Renal cortical epithelial cell (primary cell): ENCODE data around the gene PLSCR4. TPM values are rescaled to one million over a fixed set of nuclear protein-coding genes. Genes with fewer than 3 reads are reported as not detected.
A peak's percentile ranks its signal among the peaks of the same experiment; 100 is the strongest.

Experiments
- DNase-seq: peaks from one replicate; pipeline ENCODE4 v3.0.0-alpha.2; 2011; ENCODE audit warnings: low read depth
- total RNA-seq: library from RNA; depleted of rRNA; stranded (reverse); fragments of >200 nt; gene quantifications from 2 replicates; pipeline ENCODE4 v1.2.3, GENCODE V29; 2014

The PLSCR4 gene
- total RNA-seq, 1 donor from 2014 or later, result 3.2 TPM

DNA sequence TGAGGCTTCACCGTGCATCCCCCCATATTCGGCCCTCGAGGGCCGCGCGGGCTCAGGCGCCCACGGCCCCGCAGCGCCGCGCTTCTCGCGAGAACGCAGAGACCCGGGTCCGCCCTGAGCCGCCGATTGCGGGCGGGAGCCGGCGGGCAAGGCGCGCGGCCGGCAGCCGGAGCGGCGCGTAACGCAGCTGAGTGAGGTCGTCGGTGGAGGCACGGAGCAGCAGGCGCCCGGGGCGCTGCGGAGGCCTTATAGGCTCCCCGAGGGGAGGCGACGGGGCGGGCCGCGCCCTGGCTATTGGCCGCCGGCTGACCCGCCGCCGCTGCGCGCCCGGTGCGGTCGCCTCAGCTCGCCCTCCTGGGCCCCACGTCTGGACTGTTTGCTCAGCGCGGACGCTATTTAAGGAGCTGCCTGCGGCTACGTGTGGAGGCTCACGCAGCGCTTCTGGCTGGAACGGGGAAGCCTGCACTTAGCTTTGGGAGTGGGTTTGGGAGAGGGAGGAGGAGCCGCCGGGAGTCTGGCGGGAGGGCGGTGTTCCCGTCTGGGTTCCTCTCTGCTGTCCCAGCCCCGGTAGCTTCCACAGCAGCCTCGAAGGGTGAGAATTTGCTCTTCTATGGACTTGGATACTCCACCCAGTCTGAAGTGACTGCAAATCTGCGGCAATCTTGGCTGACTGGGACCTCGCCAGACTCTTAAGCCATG lies 89.8 kb downstream of the PLSCR4 start, which contains the start of gene PLOD2:
TSS of gene PLOD2 (minus strand) at position 221 of the 699 bp plus-strand sequence. CDS start at position 26, 195 bp downstream.
- DNase-seq, result peak; percentile 71

DNA sequence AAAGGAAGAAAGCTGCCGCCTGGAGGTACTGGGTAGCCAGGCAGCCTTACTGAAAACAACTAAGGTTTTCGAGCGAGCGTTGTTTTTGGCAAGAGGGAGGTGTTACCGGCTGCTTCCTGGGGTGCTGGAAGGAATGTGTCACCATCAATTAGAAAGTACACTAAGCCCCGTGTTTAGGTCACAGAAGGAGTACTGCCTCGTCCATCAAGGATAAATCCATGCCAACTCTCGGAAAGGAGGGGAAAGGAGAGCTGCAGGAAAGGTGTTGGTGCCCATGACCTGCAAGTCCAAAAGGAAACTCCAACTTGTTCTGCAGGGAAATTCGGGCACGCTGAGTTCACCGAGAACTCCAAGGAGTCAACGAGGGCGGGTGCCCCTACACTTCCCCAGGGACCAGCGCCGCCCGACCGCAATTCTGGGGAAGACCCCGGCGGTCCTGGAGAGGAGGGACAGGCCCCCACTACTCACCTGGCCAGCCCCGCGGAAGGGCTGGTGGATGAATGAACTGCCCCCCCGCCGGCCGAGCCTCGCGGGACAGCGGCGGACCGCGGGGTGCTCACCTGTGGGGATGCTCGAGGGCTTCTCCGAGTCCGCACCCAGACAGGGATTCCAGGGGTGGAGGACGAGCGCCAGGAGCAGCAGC lies 90.5 kb downstream of the PLSCR4 start:
- DNase-seq, result peak; percentile 86

DNA sequence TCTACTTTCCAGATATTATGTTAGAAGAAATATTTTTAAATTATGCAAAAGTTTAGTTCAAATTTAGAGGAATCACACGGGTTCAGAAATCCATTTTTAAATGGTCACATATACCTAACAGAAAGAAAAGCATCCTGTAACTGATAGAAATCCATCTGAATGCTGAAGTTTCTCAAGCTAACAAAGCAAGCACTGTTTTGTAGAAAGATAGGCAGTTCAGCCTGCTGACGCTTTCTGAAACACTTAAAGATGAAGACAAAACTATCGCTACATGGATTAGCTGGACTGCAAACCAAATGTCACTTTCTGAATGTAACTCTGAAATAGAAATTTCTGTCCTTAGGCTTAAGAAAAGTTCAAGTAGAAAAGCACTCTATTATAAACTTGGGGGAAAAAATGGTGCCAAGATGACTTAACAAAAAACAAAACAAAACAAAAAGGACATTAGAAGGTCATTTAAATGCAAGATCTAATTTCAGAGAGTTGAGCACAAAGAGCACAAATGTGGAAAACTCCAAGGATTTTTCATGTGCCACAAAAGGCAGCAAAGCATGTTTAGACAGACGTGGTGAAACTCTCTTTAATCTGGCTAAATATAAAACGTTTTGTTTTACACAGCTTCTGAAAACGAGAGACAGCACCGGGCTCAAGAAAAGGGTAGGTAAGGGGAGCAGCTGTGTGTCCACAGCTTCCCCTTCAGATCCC lies 91.1 kb downstream of the PLSCR4 start:
- no peak for DNase-seq

DNA sequence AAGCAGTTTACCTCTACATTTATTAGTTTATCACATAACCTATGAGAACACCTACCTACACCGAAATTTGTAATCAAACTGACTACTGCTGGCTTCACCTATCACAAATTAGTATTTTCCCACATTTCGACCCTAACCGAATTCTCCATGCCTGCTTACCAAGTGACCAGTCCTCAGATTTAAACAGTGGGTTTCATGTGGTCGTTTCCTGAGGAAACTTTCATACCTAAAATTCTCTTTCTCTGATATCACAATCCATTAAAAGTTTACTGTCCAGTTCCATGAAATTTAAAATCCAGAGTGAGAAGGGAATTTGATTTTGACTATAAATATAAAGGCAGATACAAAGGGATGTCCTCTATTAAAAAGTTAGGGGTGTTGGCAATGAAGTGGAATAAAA lies 91.9 kb downstream of the PLSCR4 start:
- DNase-seq, result no peak

DNA sequence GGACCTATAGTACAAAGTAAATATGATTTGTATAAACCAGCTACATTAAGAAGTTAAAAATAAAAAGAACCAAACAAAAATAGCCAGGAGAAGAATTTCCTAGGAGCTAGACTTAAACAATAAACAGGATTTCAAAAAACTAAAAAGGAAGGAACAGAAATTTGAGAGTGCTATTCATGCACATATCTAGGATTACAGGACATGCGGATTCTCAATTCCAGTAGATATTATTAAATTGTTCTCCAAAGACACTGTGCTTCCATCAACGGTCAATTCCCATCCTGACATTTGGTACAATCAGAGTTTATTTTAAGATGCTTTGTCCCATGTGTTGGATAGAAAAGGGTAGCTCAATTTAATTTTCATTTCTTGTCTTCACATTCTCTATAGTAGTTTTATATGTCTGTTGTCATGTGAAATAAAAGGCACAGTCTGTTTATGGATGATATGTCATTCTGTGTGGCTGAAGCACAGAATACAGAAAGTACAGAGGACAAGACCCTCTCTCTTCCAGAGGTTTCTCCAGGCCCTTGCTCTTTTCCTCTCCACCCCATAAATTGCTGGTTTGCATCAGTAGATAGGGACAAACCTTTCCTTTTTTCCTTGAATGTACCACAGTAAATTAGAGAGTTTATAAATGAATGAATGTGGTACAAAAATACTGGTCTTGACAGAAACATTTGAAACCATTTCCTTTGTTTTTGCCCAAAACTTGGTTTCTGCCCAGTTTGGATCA lies 93.4 kb downstream of the PLSCR4 start:
- DNase-seq, result no peak

DNA sequence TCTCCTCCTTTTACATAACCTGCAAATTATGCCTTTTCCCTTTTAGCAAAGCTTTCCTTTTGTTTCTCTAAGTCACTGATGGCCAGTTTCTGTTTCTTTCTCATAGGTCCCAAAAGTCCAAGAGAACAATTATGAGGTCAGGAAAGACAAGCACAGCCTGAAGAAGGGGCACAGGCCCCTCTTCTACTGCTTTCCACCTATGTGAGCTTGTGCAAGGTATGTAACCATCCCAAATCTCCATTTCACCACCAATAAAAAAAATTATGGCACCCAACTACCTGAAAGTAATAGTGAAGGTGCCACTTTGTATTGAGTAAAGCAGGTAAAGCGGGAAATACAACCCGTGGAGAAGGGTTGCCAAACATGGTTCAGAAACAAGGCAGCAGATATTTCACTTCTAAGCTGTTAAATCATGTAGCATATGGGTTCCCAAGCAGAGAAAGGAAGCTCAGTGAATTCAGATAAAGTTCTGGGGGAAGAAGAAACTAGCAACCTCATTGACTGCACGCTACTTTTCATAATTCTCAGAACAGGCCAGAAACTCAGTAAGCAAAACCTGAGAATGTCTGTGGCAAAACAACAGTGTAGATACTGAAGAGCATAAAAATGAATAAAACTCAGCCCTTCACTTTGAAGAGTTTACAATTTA lies 94.1 kb downstream of the PLSCR4 start:
- DNase-seq, result no peak

DNA sequence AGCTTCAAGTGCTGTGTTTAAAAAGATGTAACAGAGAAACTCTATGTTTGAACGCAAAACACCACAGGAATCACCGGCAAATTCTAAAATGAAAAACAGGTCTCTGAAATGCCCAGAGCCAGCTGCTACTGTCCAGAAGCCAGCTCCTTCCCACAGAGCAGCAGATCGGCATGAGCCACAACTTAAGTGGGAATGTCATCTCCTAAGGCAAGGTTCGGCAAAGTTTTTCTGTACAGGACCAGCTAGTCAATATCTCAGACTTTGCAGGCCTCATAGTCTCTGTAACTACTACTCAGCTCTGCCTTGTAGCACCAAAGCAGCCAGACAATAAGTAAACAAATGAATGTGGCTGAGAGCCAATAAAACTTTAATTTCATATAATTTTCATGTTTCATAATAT lies 94.8 kb downstream of the PLSCR4 start:
- no peak for DNase-seq

DNA sequence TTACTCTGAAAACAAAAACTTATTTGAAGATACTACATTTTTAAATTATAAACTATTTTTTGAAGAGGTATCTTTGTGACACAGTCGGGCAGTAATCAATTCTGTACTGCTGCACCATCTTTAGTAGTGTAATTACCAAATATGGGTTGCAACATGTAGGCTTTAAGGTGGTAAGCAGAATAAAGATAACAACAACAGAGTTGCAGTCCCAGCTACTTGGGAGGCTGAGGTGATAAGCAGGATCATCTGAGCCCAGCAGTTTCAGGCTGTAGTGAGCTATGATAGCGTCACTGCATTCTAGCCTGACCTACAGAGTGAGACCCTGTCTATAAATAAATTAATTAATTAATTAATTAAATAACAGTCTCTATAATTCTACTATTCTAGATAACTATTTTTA lies 95.9 kb downstream of the PLSCR4 start:
- DNase-seq, result no peak

DNA sequence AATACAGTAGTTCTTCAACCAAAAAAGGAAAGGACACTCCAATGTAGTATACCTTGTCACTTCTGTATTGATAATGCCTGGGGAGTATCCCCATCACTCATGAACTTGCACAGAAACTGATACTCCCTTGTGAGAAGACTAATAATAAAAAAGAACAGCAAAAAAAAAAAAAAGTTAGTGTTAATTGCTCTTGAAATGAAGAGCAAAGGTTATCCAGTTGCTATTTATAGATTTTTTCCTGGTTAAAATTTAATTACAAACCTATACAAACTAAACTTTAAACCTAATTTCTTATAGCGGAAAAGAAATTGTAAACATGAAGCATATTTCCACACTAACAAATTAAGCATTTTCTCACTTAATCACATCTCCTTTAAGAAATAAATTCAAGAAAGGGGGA lies 96.6 kb downstream of the PLSCR4 start:
- DNase-seq, result no peak

DNA sequence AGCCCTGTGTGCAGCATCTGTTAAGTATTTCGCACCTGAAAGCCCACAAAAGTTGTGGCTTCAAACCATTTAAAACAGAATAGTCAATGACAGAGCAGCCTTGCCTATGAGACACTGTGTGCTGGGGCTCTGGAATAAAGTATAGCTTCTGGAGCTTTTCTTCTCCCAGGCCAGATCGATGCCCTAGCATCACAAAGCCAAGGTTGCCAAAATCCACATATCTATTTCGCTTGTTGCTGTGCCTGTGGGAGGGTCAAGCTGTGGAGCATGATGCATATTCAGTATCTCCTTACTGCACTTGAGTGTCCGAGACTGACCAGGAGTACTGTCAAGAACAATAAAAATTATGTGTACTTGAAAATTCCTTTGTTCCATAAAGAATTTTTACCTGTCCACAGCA lies 97.5 kb downstream of the PLSCR4 start:
- no peak for DNase-seq

DNA sequence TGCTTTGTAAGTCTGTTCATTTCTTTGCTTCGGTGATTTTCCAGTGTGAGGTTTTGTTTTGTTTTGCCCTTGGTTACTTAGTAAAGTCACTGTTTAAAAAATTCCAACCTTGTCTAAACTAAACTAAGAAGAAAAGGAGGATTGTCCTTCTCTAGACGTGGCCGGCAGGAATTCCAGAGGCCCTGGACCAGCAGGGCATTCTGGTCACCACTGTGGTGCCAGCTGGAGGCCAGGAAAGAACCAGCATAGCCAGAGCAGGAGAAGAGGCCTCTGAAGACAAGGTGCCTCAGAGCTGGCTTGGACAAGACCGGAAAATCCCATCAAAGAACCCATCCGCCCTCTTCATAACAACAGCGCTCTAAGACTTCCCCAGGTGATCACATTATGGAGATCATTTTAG lies 98.1 kb downstream of the PLSCR4 start:
- peak; percentile 94 for DNase-seq

DNA sequence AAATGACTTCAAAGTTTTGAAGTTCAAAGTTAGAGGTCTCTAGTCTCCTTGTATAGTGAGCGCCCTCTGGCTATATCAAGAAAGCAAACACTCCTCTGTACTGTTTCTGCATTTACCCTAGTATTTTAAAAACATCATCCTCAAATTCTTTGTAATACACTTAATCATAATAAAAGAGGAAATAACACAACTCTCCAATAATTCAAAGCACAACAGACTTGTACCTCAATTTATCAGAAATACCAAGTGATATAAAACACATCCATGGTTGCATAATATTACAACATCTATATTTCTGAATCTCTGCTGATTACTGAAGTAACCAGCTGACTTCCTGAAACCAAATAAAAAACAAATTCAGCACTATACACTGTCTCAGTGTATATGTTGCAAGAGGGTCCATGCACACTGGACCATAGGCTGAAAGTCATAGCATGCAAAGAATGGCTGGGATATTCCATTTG lies 102.4 kb downstream of the PLSCR4 start:
- peak; percentile 51 for DNase-seq

DNA sequence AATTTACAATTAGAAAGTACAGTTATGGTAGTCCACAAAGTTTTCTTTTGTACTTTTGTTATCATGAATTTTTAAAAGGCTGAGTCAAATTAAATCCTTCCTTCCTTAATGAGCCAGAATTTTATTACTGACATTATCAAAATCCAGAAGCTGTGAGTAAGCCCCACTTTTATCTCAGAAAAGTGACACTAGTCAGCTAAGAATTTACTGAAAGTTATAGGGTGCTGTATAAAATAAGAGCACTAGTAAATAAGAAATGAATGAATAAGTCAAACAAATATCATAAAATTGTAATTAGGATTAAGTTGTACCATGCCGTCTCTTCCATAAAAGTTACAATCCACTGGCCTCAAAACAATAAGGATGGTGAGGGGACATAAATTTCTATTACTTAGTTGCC lies 105.3 kb downstream of the PLSCR4 start:
- DNase-seq, result no peak

DNA sequence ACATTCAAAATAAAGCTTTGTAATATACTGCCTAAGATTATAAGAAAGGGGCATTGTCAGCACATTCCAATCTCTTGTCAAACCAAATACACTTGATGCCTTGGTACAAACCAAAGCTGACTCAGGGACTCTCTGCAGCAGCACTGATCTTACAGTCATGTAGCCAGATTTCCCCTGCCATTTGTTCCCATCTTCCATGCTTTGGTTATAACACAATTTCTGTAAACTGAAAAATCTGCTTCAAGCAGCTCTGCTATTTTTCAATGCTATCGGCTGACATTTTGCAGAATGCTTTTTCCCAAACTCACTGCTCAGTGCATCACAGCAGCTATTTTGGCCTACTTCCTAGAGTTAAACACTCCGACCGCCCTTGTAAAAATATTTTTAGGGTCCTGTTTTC lies 108.1 kb downstream of the PLSCR4 start:
- DNase-seq, result peak; percentile 73

Other genes with a start within 250 kb of the PLSCR4 start
- gene PLOD2, start 89.9 kb downstream of the PLSCR4 start, total RNA-seq, result 284 and 348 TPM in 2 replicates
- gene PLSCR2, start 218.5 kb upstream of the PLSCR4 start, total RNA-seq, result 1.4 TPM in 1 of 2 replicates, not detected in the other